ENCODE measurements around the gene FRMD6. TPM values are rescaled to one million over a fixed set of nuclear protein-coding genes. Genes with fewer than 3 reads are reported as not detected.

FRMD6 gene
- total RNA-seq, 1 donor from 2014 or later = 24.4 TPM

DNA sequence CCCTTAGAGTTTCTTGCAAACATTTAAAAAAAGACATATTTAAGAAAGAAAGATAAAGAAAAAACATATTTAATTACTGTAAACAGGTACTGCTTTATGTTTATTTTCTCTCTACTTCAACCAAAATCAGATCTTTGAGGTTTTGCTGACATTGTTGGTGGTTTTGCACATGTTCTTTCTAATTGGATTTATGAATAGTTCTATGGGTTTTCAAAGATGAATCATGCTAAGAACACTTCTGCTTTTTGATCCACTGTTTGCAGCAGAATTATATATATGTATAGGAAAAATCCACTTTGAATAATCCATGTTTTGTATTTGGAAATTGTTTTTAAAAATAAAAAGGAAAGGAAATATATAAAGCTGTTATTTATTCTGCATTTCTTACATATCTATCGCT lies 78.4 kb downstream of the FRMD6 start:
- Histone ChIP-seq H3K9me3 (ENCODE audit: low read depth) (no peaks in the 10 kb centered on the region), H3K27ac (no peak overlapping the region), H3K4me2 (no peak overlapping the region), H3K4me3 (no peak overlapping the region), H3K9ac (no peak overlapping the region), H2AFZ (replicated peaks) (no peak overlapping the region), H4K20me1 (ENCODE audit: low read depth) (no peaks in the 10 kb centered on the region), H3K27me3 (no peaks in the 10 kb centered on the region), H3F3A (ENCODE audit: low read depth) (no peaks in the 10 kb centered on the region), H3K4me1 (no peaks in the 10 kb centered on the region), H3K36me3 (no peaks in the 10 kb centered on the region), H3K79me2 (ENCODE audit: low read depth) (no peaks in the 10 kb centered on the region)
- Mint-ChIP-seq H3K27me3 (ENCODE audit: insufficient read depth, low read depth) (peaks cover 2% of the 10 kb centered on the region), H3K27ac (no peak overlapping the region), H3K4me3 (no peak overlapping the region), H3K9me3 (no peaks in the 10 kb centered on the region), H3K36me3 (peaks cover 17% of the 10 kb centered on the region), H3K4me1 (no peaks in the 10 kb centered on the region)
- TF ChIP-seq EZH2phosphoT487 (IDR thresholded peaks at IDR 0.05) (no peak), EZH2 (IDR thresholded peaks at IDR 0.05) (no peak)
- TF ChIP-seq, protein P1, sequence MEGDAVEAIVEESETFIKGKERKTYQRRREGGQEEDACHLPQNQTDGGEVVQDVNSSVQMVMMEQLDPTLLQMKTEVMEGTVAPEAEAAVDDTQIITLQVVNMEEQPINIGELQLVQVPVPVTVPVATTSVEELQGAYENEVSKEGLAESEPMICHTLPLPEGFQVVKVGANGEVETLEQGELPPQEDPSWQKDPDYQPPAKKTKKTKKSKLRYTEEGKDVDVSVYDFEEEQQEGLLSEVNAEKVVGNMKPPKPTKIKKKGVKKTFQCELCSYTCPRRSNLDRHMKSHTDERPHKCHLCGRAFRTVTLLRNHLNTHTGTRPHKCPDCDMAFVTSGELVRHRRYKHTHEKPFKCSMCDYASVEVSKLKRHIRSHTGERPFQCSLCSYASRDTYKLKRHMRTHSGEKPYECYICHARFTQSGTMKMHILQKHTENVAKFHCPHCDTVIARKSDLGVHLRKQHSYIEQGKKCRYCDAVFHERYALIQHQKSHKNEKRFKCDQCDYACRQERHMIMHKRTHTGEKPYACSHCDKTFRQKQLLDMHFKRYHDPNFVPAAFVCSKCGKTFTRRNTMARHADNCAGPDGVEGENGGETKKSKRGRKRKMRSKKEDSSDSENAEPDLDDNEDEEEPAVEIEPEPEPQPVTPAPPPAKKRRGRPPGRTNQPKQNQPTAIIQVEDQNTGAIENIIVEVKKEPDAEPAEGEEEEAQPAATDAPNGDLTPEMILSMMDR (IDR thresholded peaks at IDR 0.05) = no peak
- no peak for DNase-seq (ENCODE audit: low spot score)

DNA sequence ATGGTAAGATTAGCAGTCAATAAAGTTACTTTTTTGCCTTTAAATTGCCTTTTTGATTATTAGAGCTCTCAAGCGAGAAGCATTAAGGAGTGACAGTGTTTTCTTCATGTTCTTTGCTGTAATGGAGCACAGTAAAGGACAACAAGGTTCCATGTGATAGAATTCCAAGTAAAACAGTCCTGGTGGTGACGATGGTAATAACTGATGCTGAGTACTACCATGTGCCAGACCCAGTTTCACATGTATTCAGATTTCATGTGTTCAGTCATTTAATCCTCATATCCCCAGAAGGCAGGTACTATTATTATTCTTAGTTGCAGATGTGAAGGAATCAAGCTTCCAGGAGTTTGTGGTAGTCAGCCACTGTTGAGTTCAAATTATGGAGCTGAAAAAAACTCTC lies 79.0 kb downstream of the FRMD6 start:
- no peak overlapping the region for H3K27ac ChIP-seq
- no peak overlapping the region for H3K27ac Mint-ChIP-seq
- H3F3A ChIP-seq (ENCODE audit: low read depth) = no peaks in the 10 kb centered on the region
- H3K27me3 ChIP-seq = no peaks in the 10 kb centered on the region
- H3K9ac ChIP-seq = no peak overlapping the region
- no peak overlapping the region for H2AFZ ChIP-seq (replicated peaks)
- no peak for DNase-seq (ENCODE audit: low spot score)
- no peaks in the 10 kb centered on the region for H3K9me3 ChIP-seq (ENCODE audit: low read depth)
- H4K20me1 ChIP-seq (ENCODE audit: low read depth) = no peaks in the 10 kb centered on the region
- TF ChIP-seq, protein P1 (IDR thresholded peaks at IDR 0.05) = no peak
- TF ChIP-seq EZH2 (IDR thresholded peaks at IDR 0.05) (no peak), EZH2phosphoT487 (IDR thresholded peaks at IDR 0.05) (no peak)
- no peaks in the 10 kb centered on the region for H3K4me1 ChIP-seq
- H3K9me3 Mint-ChIP-seq = no peaks in the 10 kb centered on the region
- no peak overlapping the region for H3K4me2 ChIP-seq
- H3K79me2 ChIP-seq (ENCODE audit: low read depth) = no peaks in the 10 kb centered on the region
- H3K36me3 ChIP-seq = no peaks in the 10 kb centered on the region
- no peak overlapping the region for H3K4me3 Mint-ChIP-seq
- peaks cover 2% of the 10 kb centered on the region for H3K27me3 Mint-ChIP-seq (ENCODE audit: insufficient read depth, low read depth)
- H3K36me3 Mint-ChIP-seq = peaks cover 13% of the 10 kb centered on the region
- no peaks in the 10 kb centered on the region for H3K4me1 Mint-ChIP-seq
- H3K4me3 ChIP-seq = no peak overlapping the region

DNA sequence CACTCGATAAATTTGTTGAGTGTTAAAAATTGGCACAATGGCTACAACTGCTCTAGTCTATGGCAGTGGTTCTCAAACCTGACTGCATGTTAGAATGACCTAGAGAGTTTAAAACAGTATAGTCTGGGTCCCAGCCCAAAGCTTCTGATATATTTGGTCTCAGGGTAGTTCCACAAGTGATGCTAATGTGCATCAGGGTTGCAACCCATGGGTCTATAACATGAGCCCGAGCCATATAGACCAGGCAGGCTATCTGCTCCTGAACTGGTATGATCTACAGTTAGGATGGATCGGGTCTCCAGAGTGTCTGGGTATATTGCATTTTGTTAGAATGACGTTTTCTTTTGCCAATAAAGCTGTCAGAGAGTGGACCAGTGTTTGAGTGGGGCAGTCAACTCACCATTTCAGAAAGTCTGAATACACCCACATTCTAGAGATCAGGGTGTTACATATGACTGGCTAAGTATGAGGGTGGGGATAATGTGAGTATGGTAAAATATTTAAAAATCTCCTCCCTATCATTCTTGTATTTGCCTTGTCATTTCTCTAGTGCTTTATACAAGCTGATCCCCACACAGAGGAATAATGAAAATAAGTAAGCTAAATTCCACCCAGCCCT lies 80.9 kb downstream of the FRMD6 start:
- Histone ChIP-seq H3F3A (ENCODE audit: low read depth) (no peaks in the 10 kb centered on the region), H3K4me2 (no peak overlapping the region), H3K4me3 (no peak overlapping the region), H3K36me3 (no peaks in the 10 kb centered on the region), H3K9ac (no peak overlapping the region), H4K20me1 (ENCODE audit: low read depth) (no peaks in the 10 kb centered on the region), H2AFZ (replicated peaks) (no peak overlapping the region), H3K9me3 (ENCODE audit: low read depth) (no peaks in the 10 kb centered on the region), H3K4me1 (no peaks in the 10 kb centered on the region), H3K27me3 (no peaks in the 10 kb centered on the region), H3K79me2 (ENCODE audit: low read depth) (no peaks in the 10 kb centered on the region), H3K27ac (no peak overlapping the region)
- no peak for TF ChIP-seq EZH2 (IDR thresholded peaks at IDR 0.05)
- no peak for TF ChIP-seq EZH2phosphoT487 (IDR thresholded peaks at IDR 0.05)
- no peak for DNase-seq (ENCODE audit: low spot score)
- Mint-ChIP-seq H3K9me3 (no peaks in the 10 kb centered on the region), H3K4me1 (no peaks in the 10 kb centered on the region), H3K27ac (no peak overlapping the region), H3K4me3 (no peak overlapping the region), H3K27me3 (ENCODE audit: insufficient read depth, low read depth) (peaks cover 2% of the 10 kb centered on the region), H3K36me3 (peaks cover 9% of the 10 kb centered on the region)

DNA sequence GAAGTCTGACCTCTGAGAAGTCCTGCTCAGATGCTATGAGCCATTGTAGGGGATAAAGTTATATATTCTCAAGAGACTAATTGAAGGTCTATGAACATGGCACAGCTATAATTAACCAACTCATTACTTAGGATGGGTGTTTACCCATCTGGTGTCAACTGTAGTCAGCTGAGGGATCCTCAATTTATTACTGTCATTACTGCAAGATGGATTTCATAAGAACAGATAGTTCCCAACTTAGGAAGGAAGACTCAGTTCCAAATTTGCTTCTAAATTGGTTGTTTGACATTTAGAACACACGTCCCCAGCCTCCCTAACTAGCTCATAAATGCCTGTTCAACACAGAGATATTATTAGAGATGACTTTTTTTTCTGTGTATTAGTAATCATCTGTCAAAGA lies 81.4 kb downstream of the FRMD6 start:
- H3K27ac Mint-ChIP-seq = no peak overlapping the region
- H3K4me1 ChIP-seq = no peaks in the 10 kb centered on the region
- H4K20me1 ChIP-seq (ENCODE audit: low read depth) = no peaks in the 10 kb centered on the region
- no peaks in the 10 kb centered on the region for H3K4me1 Mint-ChIP-seq
- H3K4me2 ChIP-seq = no peak overlapping the region
- H3K27ac ChIP-seq = no peak overlapping the region
- H3K9ac ChIP-seq = no peak overlapping the region
- TF ChIP-seq EZH2phosphoT487 (IDR thresholded peaks at IDR 0.05) (no peak), EZH2 (IDR thresholded peaks at IDR 0.05) (no peak)
- TF ChIP-seq, protein P1 (IDR thresholded peaks at IDR 0.05) = no peak
- no peak overlapping the region for H3K4me3 Mint-ChIP-seq
- no peaks in the 10 kb centered on the region for H3K9me3 Mint-ChIP-seq
- H3K27me3 ChIP-seq = no peaks in the 10 kb centered on the region
- H3K9me3 ChIP-seq (ENCODE audit: low read depth) = no peaks in the 10 kb centered on the region
- H3F3A ChIP-seq (ENCODE audit: low read depth) = no peaks in the 10 kb centered on the region
- DNase-seq (ENCODE audit: low spot score) = no peak
- H3K36me3 Mint-ChIP-seq = peaks cover 5% of the 10 kb centered on the region
- no peaks in the 10 kb centered on the region for H3K79me2 ChIP-seq (ENCODE audit: low read depth)
- no peak overlapping the region for H2AFZ ChIP-seq (replicated peaks)
- H3K4me3 ChIP-seq = no peak overlapping the region
- H3K36me3 ChIP-seq = no peaks in the 10 kb centered on the region
- H3K27me3 Mint-ChIP-seq (ENCODE audit: insufficient read depth, low read depth) = peaks cover 2% of the 10 kb centered on the region

All from neural progenitor cell (in vitro differentiated cells).